HepG2 (cell line): ENCODE results near the gene RERE. TPM values are rescaled to one million over a fixed set of nuclear protein-coding genes. Genes with fewer than 3 reads are reported as not detected.

Experiments used
- AGO2 ChIP-seq: fragments of 200-400 bp; formaldehyde crosslinking; optimal IDR thresholded peaks from 2 replicates; pipeline ENCODE3; 2017; ENCODE audit warnings: mild to moderate bottlenecking, low read depth, low read length, moderate library complexity
- AKAP8 ChIP-seq: sonication (generic); formaldehyde crosslinking; IDR thresholded peaks from 2 replicates; pipeline ENCODE4 v1.5.1; 2020; ENCODE audit warnings: mild to moderate bottlenecking, missing genetic modification reagents
- E2F5 ChIP-seq: sonication (generic); formaldehyde crosslinking; conservative IDR thresholded peaks from 2 replicates; pipeline ENCODE4 v1.4.0; 2020; ENCODE audit warnings: missing genetic modification reagents
- EHMT2 ChIP-seq: fragments of 200-600 bp; sonication (generic); IDR thresholded peaks from 2 replicates; pipeline ENCODE4 v1.7.0; 2017; ENCODE audit warnings: antibody characterized with exemption, low read depth, low read length, borderline replicate concordance
- ELF4 ChIP-seq: sonication (generic); formaldehyde crosslinking; IDR thresholded peaks from 2 replicates; pipeline ENCODE4 v1.5.0; 2020; ENCODE audit warnings: missing genetic modification reagents, mild to moderate bottlenecking, moderate library complexity, borderline replicate concordance
- FOXP4 ChIP-seq: sonication (generic); formaldehyde crosslinking; IDR thresholded peaks from 2 replicates; pipeline ENCODE4 v1.4.0; 2020; ENCODE audit warnings: missing genetic modification reagents
- MTA3 ChIP-seq: sonication (generic); formaldehyde crosslinking; IDR thresholded peaks from 2 replicates; pipeline ENCODE4 v1.4.0; 2020; ENCODE audit warnings: missing genetic modification reagents
- POLR2A ChIP-seq, 2 experiments: IDR thresholded peaks; 2 replicates each; pipeline ENCODE4 v1.6.1; 2011; ENCODE audit warnings: low read depth in 2 of 2, low read length in 2 of 2, mild to moderate bottlenecking in 1 of 2, moderate library complexity in 1 of 2; ENCODE audit not compliant: insufficient read depth in 1 of 2
- POLR2G ChIP-seq: fragments of 200-400 bp; formaldehyde crosslinking; IDR thresholded peaks from 2 replicates; pipeline ENCODE4 v1.6.1; 2018; ENCODE audit warnings: mild to moderate bottlenecking, low read depth, low read length, moderate library complexity
- RBFOX2 ChIP-seq: fragments of 200-400 bp; formaldehyde crosslinking; IDR thresholded peaks from 2 replicates; pipeline ENCODE4 v1.6.1; 2017; ENCODE audit warnings: low read depth, mild to moderate bottlenecking, low read length
- RBM22 ChIP-seq: fragments of 200-400 bp; formaldehyde crosslinking; optimal IDR thresholded peaks from 2 replicates; pipeline ENCODE3; 2017; ENCODE audit warnings: mild to moderate bottlenecking, low read length, moderate library complexity
- RFXAP ChIP-seq: sonication (generic); formaldehyde crosslinking; IDR thresholded peaks from 2 replicates; pipeline ENCODE4 v1.4.0; 2020; ENCODE audit warnings: missing genetic modification reagents, borderline replicate concordance
- TBX2 ChIP-seq: sonication (generic); formaldehyde crosslinking; IDR thresholded peaks from 2 replicates; pipeline ENCODE4 v1.5.0; 2020; ENCODE audit warnings: missing genetic modification reagents, mild to moderate bottlenecking, borderline replicate concordance
- TOE1 ChIP-seq: sonication (generic); formaldehyde crosslinking; IDR thresholded peaks from 2 replicates; pipeline ENCODE4 v1.4.0; 2020; ENCODE audit warnings: mild to moderate bottlenecking, missing genetic modification reagents
- WIZ ChIP-seq: sonication (generic); formaldehyde crosslinking; IDR thresholded peaks from 2 replicates; pipeline ENCODE4 v1.5.1; 2020; ENCODE audit warnings: mild to moderate bottlenecking, missing genetic modification reagents
- ZMYM4 ChIP-seq: sonication (generic); formaldehyde crosslinking; IDR thresholded peaks from 2 replicates; pipeline ENCODE4 v1.8.1; 2023; ENCODE audit warnings: mild to moderate bottlenecking, missing genetic modification reagents
- ZNF501 ChIP-seq: sonication (generic); formaldehyde crosslinking; IDR thresholded peaks from 2 replicates; pipeline ENCODE4 v1.5.1; 2020; ENCODE audit warnings: mild to moderate bottlenecking, moderate library complexity, missing genetic modification reagents
- ZNF615 ChIP-seq: sonication (generic); formaldehyde crosslinking; IDR thresholded peaks from 2 replicates; pipeline ENCODE4 v1.5.0; 2020; ENCODE audit warnings: mild to moderate bottlenecking, missing genetic modification reagents, borderline replicate concordance
- ZNF768 ChIP-seq: sonication (generic); formaldehyde crosslinking; IDR thresholded peaks from 2 replicates; pipeline ENCODE4 v1.4.0; 2020; ENCODE audit warnings: missing genetic modification reagents
- polyA plus RNA-seq, 8 experiments: library from polyadenylated mRNA; depleted of rRNA in 3 of 8; stranded (reverse) in 7 of 8; unstranded in 1 of 8; fragments of >200 nt; fragmentation: Illumina TruSeq in 4 of 8; extraction: Trizol in 4 of 8; gene quantifications; 2 replicates each; pipeline versions ENCODE4 v1.2.1 to v1.2.3, GENCODE V29; 2011 to 2016; ENCODE audit warnings: low read depth in 4 of 8, missing spikeins in 1 of 8, mixed read lengths in 1 of 8; ENCODE audit not compliant: insufficient read depth in 1 of 8
- total RNA-seq, 5 experiments: library from RNA; depleted of rRNA; stranded (reverse); fragments of >200 nt; fragmentation: Illumina TruSeq; extraction: Trizol; gene quantifications; 2 replicates each; pipeline ENCODE4 v1.2.3, GENCODE V29; 2016; ENCODE audit warnings: low read depth in 1 of 5
- TF ChIP-seq, protein P1 (sequence below), 2 experiments: sonication (generic) in 1 of 2; formaldehyde crosslinking in 1 of 2; IDR thresholded peaks; 2 replicates each; pipeline versions ENCODE4 v1.4.0 to v1.6.1; 2018 to 2020; ENCODE audit warnings: missing genetic modification reagents in 2 of 2, borderline replicate concordance in 1 of 2, low read depth in 1 of 2, mild to moderate bottlenecking in 1 of 2, missing biosample characterization in 1 of 2
- TF ChIP-seq, protein P2 (sequence below): sonication (generic); formaldehyde crosslinking; IDR thresholded peaks from 2 replicates; pipeline ENCODE4 v1.4.0; 2020; ENCODE audit warnings: missing genetic modification reagents; ENCODE audit errors: not compliant biosample characterization
- TF ChIP-seq, protein P3 (sequence below): sonication (generic); formaldehyde crosslinking; IDR thresholded peaks from 2 replicates; pipeline ENCODE4 v1.5.1; 2020; ENCODE audit warnings: missing genetic modification reagents, mild to moderate bottlenecking, borderline replicate concordance

Gene RERE
- total and polyA plus RNA-seq, 2 of the 13 experiments (the other 11 are each of a cell fraction or from before 2014, with no cell fraction given), result 18.3 to 21.9 TPM

GRCh38 chr1:8866173-8866791, 48.8 kb upstream of the RERE start (continued):
- no peak for TF ChIP-seq MTA3 (CRISPR knock-in tag)
- no peak for TF ChIP-seq EHMT2
- 0 out of 2 replicates have a peak, but pooled peaks have one; percentile 26 for TF ChIP-seq WIZ (CRISPR knock-in tag)
- TF ChIP-seq RBFOX2, result 0 out of 2 replicates have a peak, but pooled peaks have one; percentile 1
- TF ChIP-seq, protein P1, sequence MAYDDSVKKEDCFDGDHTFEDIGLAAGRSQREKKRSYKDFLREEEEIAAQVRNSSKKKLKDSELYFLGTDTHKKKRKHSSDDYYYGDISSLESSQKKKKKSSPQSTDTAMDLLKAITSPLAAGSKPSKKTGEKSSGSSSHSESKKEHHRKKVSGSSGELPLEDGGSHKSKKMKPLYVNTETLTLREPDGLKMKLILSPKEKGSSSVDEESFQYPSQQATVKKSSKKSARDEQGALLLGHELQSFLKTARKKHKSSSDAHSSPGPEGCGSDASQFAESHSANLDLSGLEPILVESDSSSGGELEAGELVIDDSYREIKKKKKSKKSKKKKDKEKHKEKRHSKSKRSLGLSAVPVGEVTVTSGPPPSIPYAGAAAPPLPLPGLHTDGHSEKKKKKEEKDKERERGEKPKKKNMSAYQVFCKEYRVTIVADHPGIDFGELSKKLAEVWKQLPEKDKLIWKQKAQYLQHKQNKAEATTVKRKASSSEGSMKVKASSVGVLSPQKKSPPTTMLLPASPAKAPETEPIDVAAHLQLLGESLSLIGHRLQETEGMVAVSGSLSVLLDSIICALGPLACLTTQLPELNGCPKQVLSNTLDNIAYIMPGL (CRISPR knock-in tag; IDR thresholded peaks at IDR 0.05; ENCODE audit: borderline replicate concordance in 1 of 2, low read depth in 1 of 2), result no peak
- no peak for TF ChIP-seq ELF4
- no peak for TF ChIP-seq FOXP4
- TF ChIP-seq AGO2, result peak; percentile 47
- TF ChIP-seq RFXAP (CRISPR knock-in tag), result 0 out of 2 replicates have a peak, but pooled peaks have one; percentile 20
- TF ChIP-seq, protein P2, sequence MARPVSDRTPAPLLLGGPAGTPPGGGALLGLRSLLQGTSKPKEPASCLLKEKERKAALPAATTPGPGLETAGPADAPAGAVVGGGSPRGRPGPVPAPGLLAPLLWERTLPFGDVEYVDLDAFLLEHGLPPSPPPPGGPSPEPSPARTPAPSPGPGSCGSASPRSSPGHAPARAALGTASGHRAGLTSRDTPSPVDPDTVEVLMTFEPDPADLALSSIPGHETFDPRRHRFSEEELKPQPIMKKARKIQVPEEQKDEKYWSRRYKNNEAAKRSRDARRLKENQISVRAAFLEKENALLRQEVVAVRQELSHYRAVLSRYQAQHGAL, result no peak
- peak; percentile 23 for TF ChIP-seq RBM22
- TF ChIP-seq ZNF501, result no peak
- TF ChIP-seq E2F5, result no peak
- TF ChIP-seq ZMYM4, result no peak
- peak; percentile 56 for TF ChIP-seq POLR2G
- TF ChIP-seq POLR2A (IDR thresholded peaks at IDR 0.05; ENCODE audit: insufficient read depth in 1 of 2, low read depth in 2 of 2, low read length in 2 of 2), result peak in 1 of 2 experiments; percentile 65; a peak in 3 of 4 replicates
- TF ChIP-seq ZNF768 (CRISPR knock-in tag), result no peak
- TF ChIP-seq TOE1, result no peak
- peak; percentile 46; the same call in 1 of the 2 replicates for TF ChIP-seq TBX2 (CRISPR knock-in tag)
- TF ChIP-seq, protein P3, sequence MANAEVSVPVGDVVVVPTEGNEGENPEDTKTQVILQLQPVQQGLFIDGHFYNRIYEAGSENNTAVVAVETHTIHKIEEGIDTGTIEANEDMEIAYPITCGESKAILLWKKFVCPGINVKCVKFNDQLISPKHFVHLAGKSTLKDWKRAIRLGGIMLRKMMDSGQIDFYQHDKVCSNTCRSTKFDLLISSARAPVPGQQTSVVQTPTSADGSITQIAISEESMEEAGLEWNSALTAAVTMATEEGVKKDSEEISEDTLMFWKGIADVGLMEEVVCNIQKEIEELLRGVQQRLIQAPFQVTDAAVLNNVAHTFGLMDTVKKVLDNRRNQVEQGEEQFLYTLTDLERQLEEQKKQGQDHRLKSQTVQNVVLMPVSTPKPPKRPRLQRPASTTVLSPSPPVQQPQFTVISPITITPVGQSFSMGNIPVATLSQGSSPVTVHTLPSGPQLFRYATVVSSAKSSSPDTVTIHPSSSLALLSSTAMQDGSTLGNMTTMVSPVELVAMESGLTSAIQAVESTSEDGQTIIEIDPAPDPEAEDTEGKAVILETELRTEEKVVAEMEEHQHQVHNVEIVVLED, result no peak; the same call in 1 of the 2 replicates
- TF ChIP-seq ZNF615 (CRISPR knock-in tag), result no peak
- TF ChIP-seq AKAP8, result peak; percentile 46; the same call in 1 of the 2 replicates
- TF ChIP-seq, all 625 proteins: peak for 19
